ENCODE results near the gene TTBK1. TPM values are rescaled to one million over a fixed set of nuclear protein-coding genes. Genes with fewer than 3 reads are reported as not detected.

The TTBK1 gene
- total RNA-seq, 1 donor from 2014 or later = 0.67 TPM

DNA sequence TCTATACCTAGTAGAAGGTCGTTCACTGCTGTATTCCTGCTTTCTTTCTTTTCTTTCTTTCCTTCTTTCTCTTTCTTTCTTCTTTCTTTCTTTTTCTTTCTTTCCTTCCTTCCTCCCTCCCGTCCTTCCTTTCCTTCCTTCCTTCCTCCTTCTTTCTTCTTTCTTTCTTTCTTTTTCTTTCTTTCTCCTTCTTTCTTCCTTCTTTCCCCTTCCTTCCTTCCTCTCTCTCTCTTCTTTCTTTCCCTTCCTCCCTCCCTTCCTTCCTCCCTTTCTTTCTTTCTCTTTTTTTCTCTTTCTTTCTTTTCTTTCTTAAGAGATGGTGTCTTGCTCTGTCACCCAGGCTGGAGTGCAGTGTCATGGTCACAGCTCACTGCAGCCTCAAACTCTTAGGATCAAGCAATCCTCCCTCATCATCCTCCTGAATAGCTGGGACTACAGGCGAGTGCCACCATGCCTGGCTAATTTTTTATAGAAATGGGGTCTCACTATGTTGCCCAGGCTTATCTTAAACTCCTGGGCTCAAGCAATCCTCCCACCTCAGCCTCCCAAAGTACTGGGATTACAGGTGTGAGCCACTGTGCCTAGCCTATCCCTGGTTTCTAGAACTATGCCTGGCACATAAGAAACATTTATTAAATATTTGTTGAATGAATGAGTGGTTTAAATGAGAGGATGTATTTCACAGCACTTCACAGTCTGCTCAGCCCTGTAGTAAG lies 11.4 kb upstream of the TTBK1 start:
- no peak for DNase-seq (ENCODE audit: low read depth)
- peaks cover 3% of the 10 kb centered on the region for H3K27me3 ChIP-seq (ENCODE audit: control insufficient read depth, insufficient read depth, low read length)
- TF ChIP-seq, protein P1, sequence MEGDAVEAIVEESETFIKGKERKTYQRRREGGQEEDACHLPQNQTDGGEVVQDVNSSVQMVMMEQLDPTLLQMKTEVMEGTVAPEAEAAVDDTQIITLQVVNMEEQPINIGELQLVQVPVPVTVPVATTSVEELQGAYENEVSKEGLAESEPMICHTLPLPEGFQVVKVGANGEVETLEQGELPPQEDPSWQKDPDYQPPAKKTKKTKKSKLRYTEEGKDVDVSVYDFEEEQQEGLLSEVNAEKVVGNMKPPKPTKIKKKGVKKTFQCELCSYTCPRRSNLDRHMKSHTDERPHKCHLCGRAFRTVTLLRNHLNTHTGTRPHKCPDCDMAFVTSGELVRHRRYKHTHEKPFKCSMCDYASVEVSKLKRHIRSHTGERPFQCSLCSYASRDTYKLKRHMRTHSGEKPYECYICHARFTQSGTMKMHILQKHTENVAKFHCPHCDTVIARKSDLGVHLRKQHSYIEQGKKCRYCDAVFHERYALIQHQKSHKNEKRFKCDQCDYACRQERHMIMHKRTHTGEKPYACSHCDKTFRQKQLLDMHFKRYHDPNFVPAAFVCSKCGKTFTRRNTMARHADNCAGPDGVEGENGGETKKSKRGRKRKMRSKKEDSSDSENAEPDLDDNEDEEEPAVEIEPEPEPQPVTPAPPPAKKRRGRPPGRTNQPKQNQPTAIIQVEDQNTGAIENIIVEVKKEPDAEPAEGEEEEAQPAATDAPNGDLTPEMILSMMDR (IDR thresholded peaks at IDR 0.05; ENCODE audit: insufficient read depth, low read length, poor library complexity, severe bottlenecking) = no peak
- no peaks in the 10 kb centered on the region for H3K36me3 ChIP-seq (ENCODE audit: control insufficient read depth, insufficient read depth, low read length)
- H3K4me3 ChIP-seq (ENCODE audit: low read depth, low read length) = no peak overlapping the region

DNA sequence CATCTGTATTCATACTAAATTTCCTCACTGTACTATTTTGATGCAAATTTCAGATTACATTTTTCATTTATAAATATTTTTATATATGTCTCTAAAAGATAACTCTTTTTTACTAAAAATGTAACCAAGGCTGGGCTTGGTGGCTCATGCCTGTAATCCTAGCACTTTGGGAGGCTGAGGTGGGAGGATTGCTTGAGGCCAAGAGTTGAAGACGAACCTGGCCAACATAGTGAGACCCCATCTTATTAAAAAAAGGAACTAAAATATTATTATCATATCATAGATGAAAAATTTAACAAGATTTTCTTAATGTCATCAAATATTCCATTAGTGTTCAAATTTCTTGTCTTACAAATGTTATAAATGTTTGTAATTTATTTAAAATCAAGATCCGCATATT lies 7.4 kb upstream of the TTBK1 start:
- DNase-seq (ENCODE audit: low read depth) = no peak
- peaks cover 13% of the 10 kb centered on the region for H3K27me3 ChIP-seq (ENCODE audit: control insufficient read depth, insufficient read depth, low read length)
- TF ChIP-seq, protein P1 (IDR thresholded peaks at IDR 0.05; ENCODE audit: insufficient read depth, low read length, poor library complexity, severe bottlenecking) = no peak
- H3K4me3 ChIP-seq (ENCODE audit: low read depth, low read length) = no peak overlapping the region
- H3K36me3 ChIP-seq (ENCODE audit: control insufficient read depth, insufficient read depth, low read length) = no peaks in the 10 kb centered on the region

DNA sequence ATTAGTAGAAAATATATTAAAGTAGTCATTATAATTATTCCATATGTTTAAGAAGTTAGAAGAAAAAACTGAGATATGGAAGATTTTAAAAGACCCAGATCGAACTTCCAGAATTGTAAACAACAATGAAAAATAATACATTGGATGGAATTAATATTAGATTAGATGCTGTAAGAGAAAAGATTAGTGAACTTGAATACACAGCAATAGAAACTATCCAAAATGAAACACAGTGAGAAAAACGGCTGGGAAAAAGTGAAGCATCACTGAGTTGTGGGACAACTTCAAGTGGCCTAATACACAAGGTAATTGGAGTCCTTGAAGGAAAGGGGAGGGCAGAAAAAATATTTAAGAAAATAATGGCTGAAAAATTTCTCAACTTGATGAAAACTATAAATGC lies 4.2 kb upstream of the TTBK1 start:
- Histone ChIP-seq H3K36me3 (ENCODE audit: control insufficient read depth, insufficient read depth, low read length) (no peaks in the 10 kb centered on the region), H3K4me3 (ENCODE audit: low read depth, low read length) (no peak overlapping the region), H3K27me3 (ENCODE audit: control insufficient read depth, insufficient read depth, low read length) (peaks cover 36% of the 10 kb centered on the region)
- TF ChIP-seq, protein P1 (IDR thresholded peaks at IDR 0.05; ENCODE audit: insufficient read depth, low read length, poor library complexity, severe bottlenecking) = no peak
- DNase-seq (ENCODE audit: low read depth) = no peak

DNA sequence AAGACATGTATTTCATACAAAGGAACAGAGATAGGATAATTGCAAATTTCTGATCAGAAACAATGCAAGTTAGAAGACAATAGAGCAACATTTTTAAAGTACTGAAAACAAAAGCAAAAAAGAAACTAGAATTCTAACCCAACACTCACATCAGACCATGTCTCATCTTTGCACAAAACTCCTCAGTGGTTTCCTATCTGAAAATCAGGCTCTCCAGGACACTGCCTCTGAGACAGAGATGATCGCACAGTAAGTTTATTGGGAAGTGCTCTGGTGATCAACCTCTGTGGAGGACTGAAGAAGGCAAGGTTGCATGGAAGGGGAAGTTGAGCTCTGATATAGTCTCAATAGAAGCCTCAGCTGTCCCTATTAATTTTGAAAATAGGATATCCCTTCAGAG lies 2.3 kb upstream of the TTBK1 start:
- H3K36me3 ChIP-seq (ENCODE audit: control insufficient read depth, insufficient read depth, low read length) = no peaks in the 10 kb centered on the region
- no peak for DNase-seq (ENCODE audit: low read depth)
- no peak overlapping the region for H3K4me3 ChIP-seq (ENCODE audit: low read depth, low read length)
- H3K27me3 ChIP-seq (ENCODE audit: control insufficient read depth, insufficient read depth, low read length) = peaks cover 47% of the 10 kb centered on the region
- TF ChIP-seq, protein P1 (IDR thresholded peaks at IDR 0.05; ENCODE audit: insufficient read depth, low read length, poor library complexity, severe bottlenecking) = no peak

DNA sequence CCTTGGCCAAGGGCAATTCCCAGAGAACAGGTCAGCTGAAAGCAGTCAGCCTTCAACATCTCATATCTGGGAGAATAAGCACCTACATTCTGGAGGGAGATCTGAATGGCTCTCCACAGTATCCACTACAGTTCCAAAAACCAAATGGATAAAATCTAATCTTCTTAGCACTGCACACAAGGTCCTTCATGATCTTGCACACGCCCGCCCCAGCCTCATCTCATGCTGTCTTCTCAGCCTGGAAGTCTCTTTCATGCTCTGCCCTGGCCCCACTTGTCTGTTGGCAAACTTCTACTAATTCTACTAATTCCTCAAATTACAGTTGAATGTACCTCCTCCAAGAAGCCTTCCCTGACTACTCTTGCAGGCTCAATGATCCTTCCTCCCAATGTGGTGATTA lies 1.8 kb upstream of the TTBK1 start:
- no peak overlapping the region for H3K4me3 ChIP-seq (ENCODE audit: low read depth, low read length)
- DNase-seq (ENCODE audit: low read depth) = no peak
- TF ChIP-seq, protein P1 (IDR thresholded peaks at IDR 0.05; ENCODE audit: insufficient read depth, low read length, poor library complexity, severe bottlenecking) = no peak
- no peaks in the 10 kb centered on the region for H3K36me3 ChIP-seq (ENCODE audit: control insufficient read depth, insufficient read depth, low read length)
- peaks cover 47% of the 10 kb centered on the region for H3K27me3 ChIP-seq (ENCODE audit: control insufficient read depth, insufficient read depth, low read length)

All from kidney epithelial cell (primary cell).